ENCODE measurements around the gene F7.
"Not testable (repeated sequence)": the region's sequence is repeated elsewhere in the genome, so short reads cannot be mapped to it uniquely, and the experiment has no call there.

Gene F7

DNA sequence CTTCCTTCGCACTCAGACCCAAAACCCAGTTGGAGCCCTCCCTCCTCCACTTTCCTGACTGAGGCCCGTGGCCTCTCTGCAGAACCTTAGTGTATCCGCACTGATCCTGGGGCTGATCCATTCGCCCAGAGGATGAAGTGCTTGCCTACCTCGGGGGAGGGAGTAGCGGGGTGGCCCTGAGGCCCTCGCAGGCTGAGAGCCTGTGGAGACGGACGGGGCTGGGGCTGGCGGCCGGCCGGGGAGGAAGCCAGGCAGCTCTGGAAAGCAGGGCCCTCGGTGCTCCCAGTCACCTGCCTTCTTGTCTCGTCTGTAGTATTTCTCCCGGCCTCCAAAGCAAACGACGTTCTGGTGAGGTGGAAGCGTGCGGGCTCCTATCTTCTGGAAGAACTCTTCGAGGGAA is 54.1 kb downstream of the F7 start:
- no peak for DNase-seq (ENCODE audit: low spot score)
- Histone ChIP-seq H3K4me3 (no peak overlapping the region), H3K27ac (no peak overlapping the region)
- TF ChIP-seq, protein P1, sequence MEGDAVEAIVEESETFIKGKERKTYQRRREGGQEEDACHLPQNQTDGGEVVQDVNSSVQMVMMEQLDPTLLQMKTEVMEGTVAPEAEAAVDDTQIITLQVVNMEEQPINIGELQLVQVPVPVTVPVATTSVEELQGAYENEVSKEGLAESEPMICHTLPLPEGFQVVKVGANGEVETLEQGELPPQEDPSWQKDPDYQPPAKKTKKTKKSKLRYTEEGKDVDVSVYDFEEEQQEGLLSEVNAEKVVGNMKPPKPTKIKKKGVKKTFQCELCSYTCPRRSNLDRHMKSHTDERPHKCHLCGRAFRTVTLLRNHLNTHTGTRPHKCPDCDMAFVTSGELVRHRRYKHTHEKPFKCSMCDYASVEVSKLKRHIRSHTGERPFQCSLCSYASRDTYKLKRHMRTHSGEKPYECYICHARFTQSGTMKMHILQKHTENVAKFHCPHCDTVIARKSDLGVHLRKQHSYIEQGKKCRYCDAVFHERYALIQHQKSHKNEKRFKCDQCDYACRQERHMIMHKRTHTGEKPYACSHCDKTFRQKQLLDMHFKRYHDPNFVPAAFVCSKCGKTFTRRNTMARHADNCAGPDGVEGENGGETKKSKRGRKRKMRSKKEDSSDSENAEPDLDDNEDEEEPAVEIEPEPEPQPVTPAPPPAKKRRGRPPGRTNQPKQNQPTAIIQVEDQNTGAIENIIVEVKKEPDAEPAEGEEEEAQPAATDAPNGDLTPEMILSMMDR (IDR thresholded peaks at IDR 0.05), result no peak

DNA sequence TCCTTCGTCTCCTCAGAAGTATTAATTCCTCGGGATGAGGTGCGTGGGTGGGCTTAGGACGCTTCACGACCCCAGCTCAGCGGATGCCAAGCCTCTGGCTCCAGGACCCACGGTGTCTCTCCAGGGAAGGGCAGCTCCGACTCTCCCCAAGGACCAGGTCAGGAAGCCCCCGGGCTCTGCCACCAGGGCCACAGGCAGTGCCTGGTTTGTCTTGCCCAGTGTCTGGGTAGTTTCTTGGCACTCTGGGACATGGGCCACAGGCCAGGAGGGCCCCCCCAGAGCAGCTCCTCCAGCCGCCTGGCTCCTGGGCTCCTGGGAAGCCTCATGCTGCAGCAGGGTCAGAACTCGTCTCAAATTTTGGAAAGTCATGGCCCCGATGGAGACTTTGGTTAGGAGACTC is 55.4 kb downstream of the F7 start:
- TF ChIP-seq, protein P1 (IDR thresholded peaks at IDR 0.05), result no peak
- H3K27ac ChIP-seq, result no peak overlapping the region
- no peak overlapping the region for H3K4me3 ChIP-seq
- no peak for DNase-seq (ENCODE audit: low spot score)

DNA sequence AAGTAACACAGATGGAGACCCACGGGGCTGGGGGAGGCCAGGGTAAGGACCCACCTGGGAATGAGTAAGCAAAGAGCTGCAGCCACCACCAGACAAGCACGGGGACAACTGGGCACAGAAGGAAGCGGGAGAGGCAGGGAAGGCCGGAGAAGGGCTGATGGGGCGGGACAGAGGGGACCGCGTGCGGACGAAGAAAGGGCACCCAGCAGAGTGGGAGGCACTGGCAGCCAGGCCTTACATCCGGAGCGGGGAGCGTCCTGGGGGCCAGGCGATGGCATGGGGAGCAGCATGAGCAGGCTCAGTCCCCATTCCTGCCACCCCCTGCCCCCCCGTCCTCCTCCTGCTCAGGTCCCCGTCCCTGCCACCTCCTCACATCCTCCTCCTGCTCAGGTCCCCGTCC is 55.8 kb downstream of the F7 start:
- DNase-seq (ENCODE audit: low spot score), result no peak
- no peak overlapping the region for H3K27ac ChIP-seq
- H3K4me3 ChIP-seq, result no peak overlapping the region
- TF ChIP-seq, protein P1 (IDR thresholded peaks at IDR 0.05), result no peak

DNA sequence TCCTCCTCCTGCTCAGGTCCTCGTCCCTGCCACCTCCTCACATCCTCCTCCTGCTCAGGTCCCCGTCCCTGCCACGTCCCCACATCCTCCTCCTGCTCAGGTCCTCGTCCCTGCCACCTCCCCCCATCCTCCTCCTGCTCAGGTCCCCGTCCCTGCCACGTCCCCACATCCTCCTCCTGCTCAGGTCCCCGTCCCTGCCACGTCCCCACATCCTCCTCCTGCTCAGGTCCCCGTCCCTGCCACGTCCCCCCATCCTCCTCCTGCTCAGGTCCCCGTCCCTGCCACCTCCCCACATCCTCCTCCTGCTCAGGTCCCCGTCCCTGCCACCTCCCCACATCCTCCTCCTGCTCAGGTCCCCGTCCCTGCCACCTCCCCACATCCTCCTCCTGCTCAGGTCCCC is 56.4 kb downstream of the F7 start:
- not testable (repeated sequence) for H3K27ac ChIP-seq; H3K4me3 ChIP-seq; DNase-seq (ENCODE audit: low spot score)

DNA sequence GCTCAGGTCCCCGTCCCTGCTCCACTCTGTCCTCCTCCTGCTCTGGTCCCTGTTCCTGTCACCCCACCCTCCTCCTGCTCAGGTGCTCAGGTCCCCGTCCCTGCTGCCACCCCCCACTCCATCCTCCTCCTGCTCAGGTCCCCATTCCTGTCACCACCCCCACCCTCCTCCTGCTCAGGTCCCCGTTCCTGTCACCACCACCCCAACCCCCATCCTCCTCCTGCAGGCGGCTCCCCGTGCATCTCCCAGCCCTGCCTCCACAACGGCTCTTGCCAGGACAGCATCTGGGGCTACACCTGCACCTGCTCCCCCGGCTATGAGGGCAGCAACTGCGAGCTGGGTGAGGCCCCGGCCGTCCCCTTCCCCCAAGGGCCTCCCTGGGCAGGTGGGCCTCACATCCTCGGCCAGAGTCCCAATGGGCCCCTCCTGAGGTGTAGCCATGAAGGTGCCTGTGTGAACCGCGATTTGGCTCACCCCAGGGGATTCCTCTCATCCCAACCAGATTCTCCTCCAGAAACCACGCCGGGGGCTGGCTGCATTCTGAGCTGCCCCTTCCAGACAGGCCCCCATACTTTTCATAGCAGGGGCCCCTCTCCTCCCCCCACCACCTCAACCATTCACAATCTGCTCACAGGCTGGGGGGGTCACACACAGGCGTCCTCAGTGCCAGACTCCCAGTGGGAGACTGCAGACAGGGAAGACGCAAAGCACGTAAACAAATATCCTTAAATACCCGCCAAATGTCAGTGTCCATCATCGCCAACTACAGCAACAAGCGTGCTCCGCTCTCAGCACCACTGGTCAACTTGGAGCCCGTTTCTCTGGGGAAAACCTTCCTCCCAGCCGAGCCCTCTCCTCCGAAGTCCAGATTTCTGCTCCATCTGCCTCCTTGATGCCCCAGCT is 57.4 kb downstream of the F7 start:
- TF ChIP-seq, protein P1 (IDR thresholded peaks at IDR 0.05), result no peak
- Histone ChIP-seq H3K27ac (no peak overlapping the region), H3K4me3 (no peak overlapping the region)
- no peak for DNase-seq (ENCODE audit: low spot score)

DNA sequence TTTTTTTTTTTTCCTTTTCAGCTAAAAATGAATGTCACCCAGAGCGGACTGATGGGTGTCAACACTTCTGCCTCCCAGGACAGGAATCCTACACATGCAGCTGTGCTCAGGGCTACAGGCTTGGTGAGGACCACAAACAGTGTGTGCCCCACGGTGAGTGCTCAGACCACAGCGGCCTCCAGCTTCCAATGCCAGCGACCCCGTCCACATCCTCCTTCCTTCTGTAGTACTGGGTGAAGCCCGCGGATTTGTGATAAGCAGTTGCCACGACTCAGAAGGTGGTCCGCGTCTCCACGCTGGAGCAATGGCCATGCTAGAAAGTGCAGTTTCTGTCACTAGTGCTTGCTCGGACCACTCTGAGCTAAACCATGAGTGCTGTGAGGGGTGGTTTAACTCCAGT is 58.9 kb downstream of the F7 start:
- TF ChIP-seq, protein P1 (IDR thresholded peaks at IDR 0.05), result no peak
- no peak for DNase-seq (ENCODE audit: low spot score)
- H3K4me3 ChIP-seq, result no peak overlapping the region
- no peak overlapping the region for H3K27ac ChIP-seq

DNA sequence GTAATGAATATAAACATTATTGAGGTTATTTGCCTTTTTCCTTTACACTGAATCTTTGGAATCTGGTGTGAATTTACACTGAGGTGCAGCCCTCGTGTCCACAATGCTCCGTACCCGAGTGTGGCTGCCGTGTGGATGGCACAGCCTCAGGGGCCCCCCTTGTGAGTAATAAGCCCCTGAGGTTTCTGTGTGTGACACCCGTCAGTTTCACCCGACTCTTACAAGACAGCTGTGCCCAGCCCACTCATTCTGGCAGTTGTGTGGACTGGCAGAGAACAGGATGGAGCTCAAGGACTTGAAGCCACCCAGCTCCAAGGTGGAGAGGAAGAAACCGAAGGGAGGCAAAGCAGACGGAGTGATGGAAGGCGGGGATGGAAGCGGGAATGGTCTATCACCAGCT is 60.7 kb downstream of the F7 start:
- H3K27ac ChIP-seq, result no peak overlapping the region
- H3K4me3 ChIP-seq, result no peak overlapping the region
- DNase-seq (ENCODE audit: low spot score), result no peak
- TF ChIP-seq, protein P1 (IDR thresholded peaks at IDR 0.05), result no peak

Measured in coronary artery (tissue), 2 donors.